Kidney capillary endothelial cell (primary cell): ENCODE measurements around the gene ASXL3.
A peak's percentile ranks its signal among the peaks of the same experiment; 100 is the strongest.

ENCODE experiments used
- DNase-seq: peaks from one replicate; pipeline ENCODE4 v3.0.0-alpha.2; 2018; ENCODE audit warnings: low spot score

The ASXL3 gene

GRCh38 chr18:33583901-33584300 is 5.9 kb downstream of the ASXL3 start:
- no peak for DNase-seq

GRCh38 chr18:33584548-33585430 is 6.8 kb downstream of the ASXL3 start:
- no peak for DNase-seq

DNA sequence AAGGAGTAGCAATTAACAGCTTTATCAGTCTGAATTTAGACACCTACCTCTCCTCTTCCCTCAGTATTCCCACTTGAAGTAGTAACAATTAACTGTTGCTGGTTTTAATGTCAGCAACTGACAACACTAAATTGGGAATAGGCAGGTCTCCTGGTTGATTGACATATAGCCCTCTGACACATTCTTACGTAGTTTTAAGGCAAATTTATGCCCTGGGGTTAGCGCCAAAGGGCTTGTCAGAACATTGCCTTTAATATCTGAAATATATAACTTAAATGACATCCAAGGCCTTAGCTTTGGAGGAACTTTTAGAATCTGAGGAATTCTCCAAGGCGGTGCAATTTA is 7.4 kb downstream of the ASXL3 start:
- DNase-seq = no peak

DNA sequence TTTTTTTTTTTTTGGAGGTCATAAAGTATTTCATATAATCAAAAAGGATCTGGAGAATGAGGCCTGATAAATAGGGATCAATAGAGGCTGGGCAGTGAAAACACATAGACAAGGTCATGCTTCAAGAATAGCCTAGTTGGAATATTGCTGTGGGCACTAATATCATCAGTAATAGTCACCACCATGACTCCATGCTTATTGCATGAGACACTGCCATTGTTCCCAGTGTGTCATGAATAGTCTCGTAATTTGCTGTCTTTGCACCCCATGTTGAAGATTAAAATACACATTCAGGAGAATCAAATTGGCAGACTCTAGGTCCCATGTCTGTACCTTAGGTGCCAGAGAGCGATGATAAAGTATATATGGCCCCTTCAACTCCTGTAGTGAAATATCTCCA is 10.3 kb downstream of the ASXL3 start:
- DNase-seq = no peak

DNA sequence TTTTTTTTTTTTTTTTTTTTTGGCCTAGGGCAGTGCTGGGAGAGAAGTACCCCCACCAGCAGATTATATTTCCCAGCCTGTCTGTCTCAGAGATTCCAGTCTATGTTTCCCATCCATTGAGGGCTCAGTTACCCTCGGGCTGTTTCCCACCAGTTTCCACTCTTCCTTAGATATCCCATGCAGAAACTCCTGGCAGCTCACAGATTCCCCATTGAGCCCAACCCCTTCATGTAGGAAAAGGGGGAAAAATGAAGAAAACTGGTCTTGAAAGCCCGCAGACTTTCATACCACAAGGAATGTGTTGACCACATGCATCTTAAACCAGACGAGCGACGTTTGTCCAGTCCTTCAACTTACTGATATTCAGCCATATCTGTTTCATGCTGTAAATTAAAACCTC is 15.2 kb downstream of the ASXL3 start:
- DNase-seq = no peak

DNA sequence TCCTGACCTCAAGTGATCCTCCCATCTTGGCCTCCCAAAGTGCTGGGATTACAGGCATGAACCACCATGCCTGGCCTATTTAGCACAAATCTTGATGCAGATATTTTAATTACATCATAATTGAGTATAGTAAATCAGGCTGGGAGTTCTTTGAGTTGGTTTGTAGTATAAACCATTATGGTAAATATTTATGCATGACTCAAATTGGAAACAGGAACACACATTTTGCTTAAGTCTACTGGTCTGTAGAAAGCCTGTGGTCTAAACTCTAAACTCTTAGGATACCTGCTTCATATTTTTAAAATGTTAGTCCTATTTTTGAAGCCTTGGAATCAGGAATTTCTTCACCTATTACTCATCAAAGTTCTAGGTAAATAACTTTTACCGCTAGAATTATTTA is 16.8 kb downstream of the ASXL3 start:
- DNase-seq = no peak

DNA sequence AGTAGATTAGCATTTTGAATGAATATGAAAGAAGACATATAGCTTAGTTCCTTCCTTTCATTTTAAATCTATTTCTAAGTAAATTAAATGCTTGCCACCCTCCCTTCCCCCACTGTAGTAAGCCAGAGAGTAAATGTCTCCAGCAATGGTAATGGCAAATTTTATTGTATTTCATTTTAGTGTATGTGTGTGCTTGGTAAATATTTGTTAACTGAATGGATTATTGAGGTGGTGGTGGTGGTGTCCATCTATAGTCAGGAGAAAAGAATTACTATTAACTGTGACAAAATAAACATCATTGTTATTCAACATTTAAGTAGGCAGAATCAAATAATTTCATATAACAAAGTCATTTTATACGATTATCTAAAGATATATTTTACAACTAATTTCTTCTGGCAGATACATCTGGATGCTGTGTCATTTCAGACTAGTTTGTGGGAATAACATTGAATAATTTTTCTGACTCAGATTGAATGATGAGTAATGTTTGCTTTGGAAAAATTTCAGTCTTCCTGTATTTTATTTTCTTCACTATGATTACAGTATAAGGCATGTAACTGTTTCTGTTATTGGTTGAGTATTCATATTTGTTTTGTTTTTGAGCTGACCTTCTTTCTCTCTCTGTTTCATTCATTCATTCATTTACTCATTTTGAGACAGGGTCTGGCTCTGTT is 18.3 kb downstream of the ASXL3 start:
- DNase-seq = peak; percentile 51

GRCh38 chr18:33600846-33601245 is 22.8 kb downstream of the ASXL3 start:
- no peak for DNase-seq

DNA sequence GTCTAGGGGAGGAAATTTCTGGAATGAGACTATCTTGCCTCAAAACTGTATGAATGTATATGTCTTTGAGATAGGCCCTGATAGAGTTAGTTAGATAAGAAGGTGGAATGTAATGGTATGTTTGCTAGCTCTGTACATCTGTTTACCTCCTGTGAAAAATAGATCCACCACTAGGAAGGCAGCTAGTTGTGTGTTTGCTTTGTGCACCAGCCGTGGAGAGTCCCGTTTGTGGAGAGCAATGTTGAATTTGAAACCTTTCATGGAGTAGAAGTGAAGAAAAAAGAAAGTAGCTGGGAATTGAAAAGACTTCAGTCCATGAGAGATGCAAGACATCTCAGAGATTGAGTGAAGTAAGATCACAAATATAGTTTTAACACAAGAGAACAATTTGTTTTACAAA is 25.4 kb downstream of the ASXL3 start:
- no peak for DNase-seq

GRCh38 chr18:33605250-33605649 is 27.2 kb downstream of the ASXL3 start:
- DNase-seq = peak; percentile 43

GRCh38 chr18:33606621-33607020 is 28.6 kb downstream of the ASXL3 start:
- DNase-seq = no peak

- DNase-seq = no peak
These were observed 33.6 kb downstream of the ASXL3 start for GRCh38 chr18:33611525-33612135.

DNA sequence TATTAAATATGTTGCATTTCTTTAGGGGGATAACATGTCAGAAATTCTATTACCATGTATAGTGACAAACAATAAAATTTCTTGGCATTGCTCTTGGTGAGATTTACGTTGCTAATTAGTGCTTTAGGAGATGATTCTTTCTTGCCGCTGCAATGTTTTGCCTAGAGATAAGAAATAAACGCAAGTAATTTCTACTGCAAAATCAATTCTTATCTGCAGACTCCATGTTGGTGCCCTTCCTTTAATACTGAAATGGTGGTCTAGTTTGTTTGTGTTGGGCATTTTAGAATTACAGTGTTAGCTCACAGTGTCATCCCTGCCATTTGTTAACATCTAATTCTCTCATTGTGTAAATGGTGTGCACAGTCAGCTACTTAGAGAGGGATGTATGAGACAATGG is 34.6 kb downstream of the ASXL3 start:
- no peak for DNase-seq

GRCh38 chr18:33616556-33616955 is 38.5 kb downstream of the ASXL3 start:
- no peak for DNase-seq

DNA sequence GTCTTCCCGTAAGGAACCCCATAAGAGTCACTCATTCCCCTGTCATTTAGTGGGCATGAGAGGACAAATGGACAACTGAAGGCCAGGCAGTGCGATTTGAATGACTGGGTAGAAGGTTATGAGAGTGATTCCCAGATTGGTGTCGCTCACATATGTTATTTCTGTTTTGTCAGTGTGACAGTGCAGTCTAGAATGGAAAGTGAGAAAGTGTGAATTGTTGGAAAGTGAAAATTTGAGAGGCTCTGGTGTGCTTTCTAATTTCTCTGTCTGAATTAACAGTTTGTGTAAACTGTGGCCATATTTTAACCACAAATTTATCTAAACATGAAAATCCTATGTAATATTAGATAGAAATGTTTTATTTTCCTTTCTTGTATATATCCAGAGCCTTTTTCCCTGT is 49.1 kb downstream of the ASXL3 start:
- no peak for DNase-seq

DNA sequence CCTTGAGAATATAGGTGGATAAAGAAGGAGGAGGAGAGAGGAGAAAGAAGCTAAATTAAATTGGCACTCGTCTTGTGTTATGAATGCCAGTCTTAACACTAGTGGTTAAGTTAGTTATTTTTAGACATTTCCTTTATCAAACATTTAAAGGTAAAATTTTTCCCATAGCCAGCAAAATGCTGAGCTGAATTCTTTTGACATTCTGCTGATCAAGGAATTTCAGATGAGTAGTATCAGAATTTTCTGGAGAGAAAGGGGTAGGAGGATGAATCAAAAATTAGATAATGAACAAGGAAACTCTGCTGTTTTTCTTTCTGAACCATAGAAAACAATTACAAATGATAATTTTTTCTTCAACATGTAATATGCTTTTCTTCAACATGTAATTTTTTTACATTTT is 52.5 kb downstream of the ASXL3 start:
- DNase-seq = no peak

GRCh38 chr18:33641141-33641540 is 63.1 kb downstream of the ASXL3 start:
- no peak for DNase-seq

DNA sequence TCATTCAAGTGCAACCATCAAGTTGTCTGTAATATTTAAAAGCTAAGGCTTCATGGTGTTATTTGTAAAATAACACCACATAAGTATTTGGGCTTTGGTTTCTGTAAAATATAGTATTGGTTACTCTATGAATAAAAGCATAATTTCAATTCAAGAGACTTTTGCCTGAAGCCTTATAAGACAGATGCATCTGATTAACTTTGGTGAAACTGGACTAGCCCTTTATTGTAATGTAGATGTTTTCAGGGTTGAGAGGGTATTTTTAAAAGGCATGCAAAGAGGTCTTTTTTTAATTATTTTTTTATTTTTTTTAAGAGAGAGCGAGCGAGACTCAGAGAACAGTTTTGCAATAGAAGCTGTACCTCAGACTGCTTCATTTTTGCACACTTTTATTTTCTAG is 66.5 kb downstream of the ASXL3 start:
- no peak for DNase-seq

- no peak for DNase-seq
These were observed 69.3 kb downstream of the ASXL3 start for GRCh38 chr18:33647365-33647764.

DNA sequence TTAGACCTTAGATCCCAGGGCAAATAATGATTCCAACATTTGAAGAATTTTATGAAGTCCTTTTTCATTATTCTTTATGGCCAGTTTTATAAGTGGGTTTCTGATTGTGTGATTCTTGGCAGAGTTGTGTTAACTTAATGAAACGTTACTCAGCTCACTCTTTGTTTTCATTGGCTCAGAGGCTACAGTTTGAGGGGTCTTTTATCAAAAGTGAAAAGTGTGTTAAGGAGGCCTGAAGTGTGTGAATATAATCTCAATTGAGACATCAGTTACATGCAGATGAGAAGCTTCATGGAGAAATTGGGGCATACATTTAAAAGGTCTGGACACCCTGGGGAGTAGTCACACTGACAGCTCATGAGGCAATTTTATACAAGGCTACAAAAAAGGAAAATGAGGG is 74.6 kb downstream of the ASXL3 start:
- no peak for DNase-seq

DNA sequence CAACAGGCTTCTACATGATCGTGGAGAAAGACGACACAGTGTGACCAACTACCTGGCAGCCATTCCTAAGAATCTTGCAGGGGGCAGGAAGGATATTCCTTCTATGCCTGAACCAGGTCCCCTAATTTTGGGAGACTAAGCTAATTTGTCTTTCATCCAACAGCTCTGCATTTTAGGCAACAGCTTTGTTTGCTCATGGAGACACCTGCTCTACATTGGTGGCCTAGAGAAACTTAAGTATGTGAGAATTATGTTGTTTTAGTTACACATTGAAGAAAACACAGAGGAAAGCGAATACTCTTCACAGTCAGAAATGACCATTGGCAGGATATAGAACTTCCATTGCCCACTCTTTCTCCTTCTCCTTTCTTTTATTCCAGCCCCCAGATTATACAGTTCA is 75.2 kb downstream of the ASXL3 start:
- DNase-seq = no peak

GRCh38 chr18:33656889-33657448 is 79.0 kb downstream of the ASXL3 start:
- DNase-seq = no peak

GRCh38 chr18:33660696-33661310 is 82.8 kb downstream of the ASXL3 start:
- DNase-seq = no peak
